DMS53 (cell line): ENCODE measurements around the gene ETNK1.
"Not testable (repeated sequence)": the region's sequence is repeated elsewhere in the genome, so short reads cannot be mapped to it uniquely, and the experiment has no call there.

ENCODE experiments used
- DNase-seq: peaks from one replicate; lab custom pipeline; 2025; lab: John Stamatoyannopoulos, UW

ETNK1 gene

GRCh38 chr12:22687361-22688076, 62.5 kb downstream of the ETNK1 start:
- no peak for DNase-seq

- DNase-seq, result no peak
Measured at GRCh38 chr12:22689876-22690275, 64.9 kb downstream of the ETNK1 start.

GRCh38 chr12:22691319-22691718, 66.3 kb downstream of the ETNK1 start:
- DNase-seq, result no peak

GRCh38 chr12:22692467-22692866, 67.5 kb downstream of the ETNK1 start:
- not testable (repeated sequence) for DNase-seq

GRCh38 chr12:22692964-22693555, 68.1 kb downstream of the ETNK1 start:
- peak; percentile 19 for DNase-seq

- peak; percentile 24 for DNase-seq
Measured at GRCh38 chr12:22698576-22698975, 73.6 kb downstream of the ETNK1 start.

GRCh38 chr12:22699705-22700104, 74.7 kb downstream of the ETNK1 start:
- peak; percentile 98 for DNase-seq

- peak; percentile 73 for DNase-seq
Measured at GRCh38 chr12:22700106-22700505, 75.1 kb downstream of the ETNK1 start.

- DNase-seq, result peak; percentile 37
Measured at GRCh38 chr12:22701216-22701809, 76.3 kb downstream of the ETNK1 start.

- DNase-seq, result peak; percentile 38
Measured at GRCh38 chr12:22702690-22703089, 77.7 kb downstream of the ETNK1 start.

- DNase-seq, result peak; percentile 62
Measured at GRCh38 chr12:22709292-22709691, 84.3 kb downstream of the ETNK1 start.

- DNase-seq, result no peak
Measured at GRCh38 chr12:22712083-22712482, 87.1 kb downstream of the ETNK1 start.

- no peak for DNase-seq
Measured at GRCh38 chr12:22715254-22715653, 90.3 kb downstream of the ETNK1 start.

- no peak for DNase-seq
Measured at GRCh38 chr12:22719745-22720144, 94.8 kb downstream of the ETNK1 start.

- DNase-seq, result no peak
Measured at GRCh38 chr12:22722081-22722480, 97.1 kb downstream of the ETNK1 start.

- DNase-seq, result no peak
Measured at GRCh38 chr12:22722779-22723178, 97.8 kb downstream of the ETNK1 start.

- DNase-seq, result no peak
Measured at GRCh38 chr12:22728987-22729386, 104.0 kb downstream of the ETNK1 start.

GRCh38 chr12:22729431-22729956, 104.5 kb downstream of the ETNK1 start:
- no peak for DNase-seq

GRCh38 chr12:22729957-22730443, 105.0 kb downstream of the ETNK1 start:
- no peak for DNase-seq

- DNase-seq, result no peak
Measured at GRCh38 chr12:22731236-22731635, 106.3 kb downstream of the ETNK1 start.

GRCh38 chr12:22733756-22734155, 108.8 kb downstream of the ETNK1 start:
- no peak for DNase-seq

- no peak for DNase-seq
Measured at GRCh38 chr12:22738945-22739344, 114.0 kb downstream of the ETNK1 start.
